SIG-M5 (cell line): ENCODE results near the gene SGK1.
A peak's percentile ranks its signal among the peaks of the same experiment; 100 is the strongest.
"Not testable (repeated sequence)": the region's sequence is repeated elsewhere in the genome, so short reads cannot be mapped to it uniquely, and the experiment has no call there.

Source experiments
- DNase-seq: peaks from one replicate; lab custom pipeline; 2025; lab: John Stamatoyannopoulos, UW

The SGK1 gene

DNA sequence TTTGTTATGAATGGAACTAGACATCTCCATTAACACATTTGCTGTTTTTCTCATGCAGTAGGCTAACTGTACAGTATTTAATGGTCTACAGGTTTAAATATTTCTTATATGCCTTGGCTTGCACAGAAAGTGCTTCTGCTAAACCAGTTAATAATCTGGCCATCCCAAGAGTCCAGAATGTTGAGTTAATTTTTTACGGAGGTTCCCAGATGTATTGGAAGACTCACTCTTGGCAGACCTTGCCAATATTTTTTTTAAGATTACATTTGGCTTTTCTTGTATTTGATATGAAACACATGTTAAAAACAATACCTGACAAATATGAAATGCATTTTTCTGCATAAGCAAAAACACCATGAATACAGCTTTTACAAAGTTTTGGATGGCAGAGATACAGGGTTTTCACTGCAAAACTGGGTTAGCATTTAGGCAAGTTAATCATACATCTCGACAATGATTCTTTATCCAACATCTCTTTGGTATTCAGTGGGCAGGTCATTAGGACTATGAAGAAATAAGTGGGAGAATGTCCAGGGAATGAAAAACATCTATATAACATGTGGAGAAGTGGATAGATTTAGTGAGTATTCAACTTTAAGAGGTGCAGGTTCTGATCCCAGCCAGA lies 94.0 kb downstream of the SGK1 start:
- no peak for DNase-seq

DNA sequence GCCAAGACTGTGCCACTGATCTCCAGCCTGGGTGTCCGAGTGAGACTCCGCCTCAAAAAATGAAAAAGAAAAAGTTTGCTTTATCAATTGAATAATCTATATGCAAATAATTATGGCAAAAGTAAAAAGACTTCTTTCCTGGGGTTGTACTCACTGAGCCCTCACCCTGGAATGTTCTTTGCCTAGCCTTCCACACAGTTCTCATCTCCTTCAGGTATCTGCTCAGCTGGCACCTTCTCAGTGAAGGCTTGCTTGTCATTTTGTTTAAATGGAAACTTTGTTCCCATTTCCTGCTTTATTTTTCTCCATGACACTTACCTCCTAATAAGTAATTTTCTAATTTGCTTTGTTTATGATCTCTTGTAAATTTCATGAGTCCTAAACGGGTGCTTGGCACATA lies 96.7 kb downstream of the SGK1 start:
- no peak for DNase-seq

DNA sequence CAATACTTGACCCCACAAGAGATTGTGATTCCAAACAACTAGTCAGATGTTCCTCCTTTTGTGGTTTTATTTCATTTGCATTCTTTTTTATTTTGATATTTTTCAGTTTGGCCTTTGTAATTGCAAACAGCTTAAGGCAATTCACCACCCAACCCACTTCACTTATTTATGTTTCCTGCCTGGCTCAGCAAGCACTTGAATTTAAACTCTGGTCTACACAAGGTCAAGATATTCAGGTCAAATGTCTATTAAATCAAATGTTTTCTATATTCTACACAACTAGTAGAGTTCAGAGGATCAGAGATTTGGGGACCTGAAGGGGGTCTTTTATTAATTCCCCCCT lies 100.1 kb downstream of the SGK1 start:
- DNase-seq: no peak

DNA sequence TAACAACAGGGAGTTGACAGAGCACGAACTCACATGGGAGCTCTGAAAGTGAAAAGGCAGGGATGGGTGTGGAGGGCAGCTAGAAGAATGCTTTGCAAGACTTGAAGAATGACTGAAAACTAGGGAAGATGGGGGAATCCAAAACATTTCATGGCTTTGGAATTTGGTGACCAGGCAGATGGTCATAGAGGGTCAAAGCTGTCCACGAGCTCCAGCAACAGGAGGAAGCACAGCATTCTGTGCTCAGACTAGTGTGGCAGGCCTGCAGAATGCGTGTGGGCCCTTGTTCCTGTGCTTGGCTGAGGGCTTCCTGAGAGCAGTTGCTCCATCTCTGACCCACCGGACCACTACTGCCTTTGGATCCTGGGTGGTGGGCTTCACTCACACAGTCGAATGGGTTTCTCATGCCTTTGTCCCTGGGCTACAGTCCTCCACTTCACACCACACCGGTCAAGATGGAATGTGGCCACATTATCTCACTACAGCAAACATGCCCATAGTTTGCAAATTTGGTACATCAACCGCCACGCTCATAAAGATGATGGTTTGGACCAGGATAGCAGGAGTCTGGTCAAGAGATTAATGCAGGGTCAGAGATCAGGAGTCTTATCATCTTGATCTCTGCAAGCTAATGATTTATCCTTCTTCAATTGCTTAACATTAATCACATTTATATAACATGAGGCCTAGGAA lies 100.7 kb downstream of the SGK1 start:
- DNase-seq: no peak

DNA sequence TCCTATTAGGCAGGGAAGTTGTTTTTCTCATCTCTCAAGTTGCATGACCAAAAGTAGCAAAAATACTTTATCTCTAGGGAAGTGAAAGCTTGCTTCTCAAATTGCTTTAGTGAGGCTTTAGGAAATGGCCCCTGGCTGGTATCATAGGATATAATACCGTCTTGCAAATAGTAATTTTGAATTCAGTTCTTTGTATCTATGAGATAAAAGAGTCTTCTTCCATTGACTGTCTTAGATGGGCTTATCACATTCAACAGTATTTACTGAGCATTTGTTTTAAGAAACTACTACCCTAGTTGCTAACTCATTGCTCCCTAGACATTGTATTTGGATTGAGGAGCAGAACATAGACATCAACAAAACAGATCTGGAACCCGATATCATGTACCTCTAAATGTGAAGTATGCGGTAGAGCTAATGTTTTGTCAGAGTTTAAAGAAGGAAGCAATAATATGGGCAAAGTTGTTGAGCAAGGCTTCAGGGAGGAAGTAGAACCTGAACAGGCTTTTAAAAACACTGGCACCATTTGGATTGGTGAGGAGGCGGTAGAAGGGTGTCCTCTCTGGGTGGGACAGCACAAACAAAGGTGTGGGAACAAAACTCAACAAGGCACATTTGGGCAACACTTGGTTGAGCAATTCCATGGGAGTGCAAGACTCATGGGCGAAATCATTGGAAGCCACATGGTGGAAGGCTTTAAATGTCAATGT lies 101.5 kb downstream of the SGK1 start:
- peak; percentile 14 for DNase-seq

DNA sequence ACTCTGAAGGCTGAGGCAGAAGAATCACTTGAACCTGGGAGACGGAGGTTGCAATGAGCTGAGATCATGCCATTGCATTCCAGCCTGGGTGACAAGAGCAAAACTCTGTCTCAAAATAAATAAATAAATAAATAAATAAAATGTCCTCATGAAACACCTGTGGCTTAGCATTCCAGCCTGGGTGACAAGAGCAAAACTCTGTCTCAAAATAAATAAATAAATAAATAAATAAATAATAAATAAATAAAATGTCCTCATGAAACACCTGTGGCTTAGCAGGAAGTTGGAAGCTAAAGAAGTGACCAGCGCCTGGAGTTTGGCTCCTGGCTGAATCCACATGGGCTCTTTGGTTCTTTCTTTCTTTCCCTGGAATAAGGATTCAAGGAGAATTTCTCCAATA lies 104.5 kb downstream of the SGK1 start:
- DNase-seq: not testable (repeated sequence)

DNA sequence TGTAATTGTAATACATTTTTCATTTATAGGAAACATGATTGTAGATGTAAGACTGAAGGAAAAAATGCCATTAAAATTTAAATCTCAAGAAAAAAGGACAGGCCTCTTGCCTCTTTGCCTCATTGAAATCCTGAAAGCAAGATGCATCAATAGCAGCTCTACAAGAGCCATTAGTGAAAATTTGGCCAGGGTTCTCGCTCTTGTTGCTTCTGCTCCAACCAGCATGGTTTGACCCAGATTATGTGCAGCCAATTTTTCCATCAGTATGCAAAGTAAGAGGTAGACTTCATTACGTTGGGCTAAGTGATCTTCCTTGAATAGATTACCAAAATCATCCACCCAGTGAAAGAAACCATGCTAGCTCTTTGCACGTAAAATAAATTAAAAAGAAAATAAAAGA lies 106.6 kb downstream of the SGK1 start:
- no peak for DNase-seq

DNA sequence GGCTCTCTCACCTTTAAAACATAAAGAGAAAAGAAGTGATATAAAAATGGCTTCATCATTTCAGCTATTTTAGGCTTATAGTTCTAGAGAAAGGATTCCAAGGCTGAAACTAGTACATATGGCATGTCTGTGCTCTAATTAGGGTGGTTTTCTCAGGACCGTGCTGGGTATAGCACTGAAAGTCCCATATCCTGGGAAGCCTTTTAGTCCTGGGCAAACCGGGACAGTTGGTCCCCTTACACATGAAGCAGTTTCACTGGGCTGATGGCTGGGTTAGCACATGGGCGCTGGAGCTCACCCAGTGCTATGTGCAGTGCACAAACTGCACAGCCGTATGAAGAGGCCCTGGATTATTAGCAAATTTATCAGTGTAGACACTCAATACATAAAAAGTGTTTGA lies 110.5 kb downstream of the SGK1 start:
- DNase-seq: no peak

DNA sequence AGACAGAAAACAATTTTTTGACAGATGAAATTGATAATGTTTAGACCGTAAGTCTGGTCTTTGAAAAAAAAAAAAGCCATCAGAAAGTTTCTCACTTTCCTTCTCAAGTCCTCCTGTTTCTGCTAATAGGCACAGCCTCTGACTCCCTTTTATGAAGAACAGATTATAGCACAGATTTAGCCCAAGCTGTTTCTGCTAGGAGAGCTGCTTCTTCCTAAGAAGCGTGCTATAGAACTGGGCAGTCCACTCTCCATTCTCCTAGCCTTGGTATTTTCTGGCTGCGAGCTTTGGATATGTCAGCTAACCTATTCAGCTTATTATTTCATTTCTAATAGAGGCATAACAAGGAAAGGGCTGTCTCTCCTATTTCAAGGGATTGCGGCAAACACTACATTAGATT lies 112.5 kb downstream of the SGK1 start:
- DNase-seq: no peak

DNA sequence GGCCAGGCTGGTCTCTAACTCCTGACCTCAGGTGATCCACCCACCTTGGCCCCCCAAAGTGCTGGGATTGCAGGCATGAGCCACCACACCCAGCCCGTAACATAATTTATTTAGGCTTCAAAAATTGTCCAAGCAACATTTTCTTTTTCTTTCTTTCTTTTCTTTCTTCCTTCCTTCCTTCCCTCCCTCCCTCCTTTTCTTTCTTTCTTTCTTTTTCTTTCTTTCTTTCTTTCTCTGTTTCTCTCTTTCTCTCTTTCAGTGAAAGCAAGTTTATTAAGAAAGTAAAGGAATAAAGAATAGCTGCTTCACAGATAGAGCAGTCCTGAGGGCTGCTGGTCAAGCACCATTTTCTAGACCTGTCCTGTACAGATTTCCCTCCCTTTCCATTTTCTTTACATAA lies 113.2 kb downstream of the SGK1 start:
- not testable (repeated sequence) for DNase-seq

DNA sequence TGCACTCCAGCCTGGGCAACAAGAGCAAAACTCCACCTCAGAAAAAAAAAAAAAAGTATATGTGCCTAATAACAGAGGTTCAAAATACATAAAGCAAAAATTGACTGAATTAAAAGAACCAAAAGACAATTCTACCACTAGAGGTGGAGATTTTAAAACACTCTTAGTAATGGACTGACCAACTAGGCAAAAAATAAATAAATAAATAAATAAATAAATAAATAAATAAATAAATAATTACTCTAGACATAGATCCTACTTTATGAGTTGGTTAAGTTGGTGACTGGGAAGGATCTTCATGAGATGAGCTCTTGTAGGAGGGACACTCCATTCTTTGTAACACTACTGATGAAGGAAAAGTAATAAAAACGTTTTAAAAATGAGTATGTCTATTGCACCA lies 113.9 kb downstream of the SGK1 start:
- DNase-seq: no peak

DNA sequence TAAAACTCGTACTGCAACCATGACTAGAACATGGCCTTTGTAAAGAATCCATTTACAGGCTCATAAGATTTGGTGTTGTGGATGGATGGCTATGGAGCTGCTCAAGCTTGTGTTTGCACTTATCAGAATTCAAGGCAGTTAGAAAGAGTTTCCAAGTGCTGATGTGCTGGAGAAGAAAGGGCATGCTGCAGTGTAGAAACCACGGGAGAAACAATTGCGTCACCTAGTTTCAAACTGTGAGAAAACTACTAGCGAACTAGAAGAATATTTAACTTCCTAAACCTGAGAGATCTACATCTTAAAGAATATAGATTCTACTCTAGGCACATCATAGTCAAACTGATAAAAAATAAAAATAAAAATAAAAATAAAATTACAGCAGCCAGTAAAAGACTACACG lies 116.2 kb downstream of the SGK1 start:
- no peak for DNase-seq

DNA sequence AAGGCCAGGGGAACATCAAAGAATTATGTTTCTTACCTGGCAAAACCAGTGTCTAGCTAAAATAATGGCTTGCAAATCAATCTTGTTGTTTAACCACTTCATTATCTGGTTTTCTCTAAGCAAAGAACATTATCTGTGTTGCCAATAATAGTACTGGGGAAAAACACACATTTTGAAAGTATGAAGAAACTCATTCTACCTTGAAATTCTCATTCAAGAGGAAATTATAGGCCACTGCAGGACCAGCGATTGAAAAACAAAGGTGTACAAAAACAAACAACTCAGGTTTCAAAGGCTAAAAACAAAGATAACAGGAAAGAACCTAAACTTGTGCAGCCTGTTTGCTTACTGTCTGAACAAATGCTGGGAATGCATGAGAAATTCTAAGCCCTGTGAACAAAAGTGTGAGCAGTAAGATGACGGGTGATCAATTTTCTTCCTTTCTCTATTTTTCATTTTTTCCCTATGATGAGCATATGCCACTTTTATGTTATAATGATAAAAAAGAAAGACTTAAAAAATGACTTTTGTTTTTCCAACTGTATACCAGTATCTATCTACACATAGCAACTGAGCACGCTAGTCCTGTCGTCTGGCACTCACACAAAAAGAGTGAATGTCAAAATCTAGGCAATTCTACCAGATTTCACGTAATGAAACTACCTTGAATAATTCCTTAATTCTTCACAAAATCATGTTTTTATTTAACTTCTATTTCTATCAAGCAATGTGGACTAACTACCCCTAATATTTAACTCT lies 117.9 kb downstream of the SGK1 start:
- DNase-seq: no peak

DNA sequence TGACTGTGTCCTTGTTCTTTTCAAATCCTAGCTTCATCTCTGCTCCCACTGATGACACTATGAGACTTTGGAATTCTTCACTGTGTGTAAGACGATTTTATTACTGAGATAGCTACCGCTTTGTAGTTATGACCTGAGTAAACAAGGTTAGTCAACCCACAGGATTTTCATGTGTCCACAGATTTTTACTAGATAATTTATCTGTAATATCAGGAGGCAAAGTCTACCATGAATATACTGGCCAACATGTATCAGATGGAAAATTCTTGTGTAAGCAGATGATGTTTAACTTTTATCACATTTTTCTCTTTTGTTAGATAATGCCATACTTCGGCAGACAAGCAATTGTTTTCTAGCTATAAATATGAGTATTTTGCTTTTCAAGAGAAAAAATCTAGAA lies 119.8 kb downstream of the SGK1 start:
- no peak for DNase-seq

DNA sequence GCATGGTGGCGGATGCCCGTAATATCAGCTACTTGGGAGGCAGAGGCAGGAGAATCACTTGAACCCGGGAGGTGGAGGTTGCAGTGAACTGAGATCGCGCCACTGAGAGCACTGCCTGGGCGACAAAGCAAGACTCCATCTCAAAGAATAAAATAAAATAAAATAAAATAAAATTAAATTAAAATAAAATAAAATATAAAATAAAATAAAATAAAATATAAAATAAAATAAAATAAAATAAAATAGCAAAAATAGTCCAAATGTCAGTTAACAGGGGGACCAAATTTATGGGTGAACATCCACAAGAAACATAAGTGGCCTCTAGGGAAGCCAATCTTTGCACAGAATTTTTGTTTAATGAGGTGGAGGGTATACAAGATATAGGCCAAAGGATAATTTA lies 120.2 kb downstream of the SGK1 start:
- not testable (repeated sequence) for DNase-seq

DNA sequence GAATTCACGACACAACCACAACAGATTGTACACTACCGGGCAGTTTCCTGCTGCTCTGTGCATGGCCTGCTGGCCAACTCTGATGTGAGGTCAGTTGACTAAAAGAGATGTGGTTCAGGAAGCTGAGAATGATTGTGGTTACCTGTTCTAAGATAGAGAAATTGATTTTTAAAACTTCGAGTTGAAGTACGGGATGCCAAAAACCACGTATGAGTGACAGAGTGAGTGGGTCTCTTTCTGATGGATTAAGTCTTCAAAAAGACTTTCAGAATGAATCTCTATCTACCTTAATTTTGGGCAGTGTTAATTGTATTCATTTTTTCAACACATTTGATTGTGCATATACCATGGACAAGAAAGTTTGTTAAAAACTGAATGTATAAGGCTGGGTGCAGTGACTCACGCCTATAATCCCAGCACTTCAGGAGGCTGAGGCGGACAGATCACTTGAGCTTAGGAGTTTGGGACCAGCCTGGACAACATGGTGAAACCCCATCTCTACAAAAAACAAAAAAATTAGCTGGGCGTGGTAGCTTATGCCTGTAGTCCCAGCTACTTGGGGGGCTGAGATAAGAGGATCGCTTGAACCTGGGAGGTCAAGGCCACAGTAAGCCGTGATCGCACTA lies 121.2 kb downstream of the SGK1 start:
- DNase-seq: no peak

DNA sequence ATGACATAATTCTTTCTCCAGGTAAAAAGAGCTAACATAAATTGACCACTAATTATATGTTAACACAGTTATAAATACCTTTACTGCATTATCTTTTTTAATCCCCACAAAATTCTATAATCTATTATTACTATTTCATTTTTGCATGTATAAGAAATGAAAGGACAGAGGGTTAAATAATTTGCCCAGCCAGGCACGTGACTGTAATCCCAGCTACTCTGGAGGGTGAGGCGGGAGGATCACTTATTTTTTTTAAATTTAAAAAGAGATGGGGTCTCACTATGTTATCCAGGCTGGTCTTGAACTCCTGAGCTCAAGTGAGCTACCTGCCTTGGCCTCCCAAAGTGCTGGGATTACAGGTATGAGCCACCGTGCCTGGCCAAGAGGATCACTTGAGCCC lies 121.9 kb downstream of the SGK1 start:
- DNase-seq: no peak

DNA sequence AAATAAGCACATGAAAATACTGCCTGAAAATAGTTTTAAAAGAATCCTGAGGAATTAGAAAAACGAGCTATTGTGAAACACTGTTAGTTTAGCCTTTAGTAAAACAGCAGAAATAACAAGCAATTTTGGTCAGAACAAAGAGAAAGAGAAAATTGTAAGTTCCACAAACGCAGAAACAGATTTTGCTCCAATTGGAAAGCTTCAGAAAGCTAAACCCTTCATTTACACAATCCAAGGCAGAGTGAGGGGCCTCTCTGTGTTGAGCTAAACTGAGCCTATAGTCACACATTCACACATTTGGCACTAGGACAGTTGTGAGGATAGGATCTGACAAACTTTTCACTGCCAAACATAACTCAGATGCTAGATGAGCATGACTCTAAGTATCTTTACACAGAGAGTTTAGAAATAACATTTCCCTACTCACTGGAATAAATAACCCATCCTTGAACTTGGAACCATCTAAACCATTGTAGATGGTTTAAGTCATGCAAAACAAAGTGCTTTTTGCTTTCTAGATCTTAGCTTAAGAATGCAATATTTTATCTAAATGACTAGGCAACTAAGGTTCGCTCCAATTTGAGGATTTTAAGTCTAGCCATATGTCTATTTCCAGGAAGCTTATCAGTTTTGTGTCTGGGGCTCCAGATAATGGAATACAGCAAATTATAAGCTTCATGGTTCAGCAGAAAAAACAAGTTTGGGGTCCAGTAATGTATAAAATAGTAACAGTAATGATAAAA lies 122.6 kb downstream of the SGK1 start:
- DNase-seq: no peak

DNA sequence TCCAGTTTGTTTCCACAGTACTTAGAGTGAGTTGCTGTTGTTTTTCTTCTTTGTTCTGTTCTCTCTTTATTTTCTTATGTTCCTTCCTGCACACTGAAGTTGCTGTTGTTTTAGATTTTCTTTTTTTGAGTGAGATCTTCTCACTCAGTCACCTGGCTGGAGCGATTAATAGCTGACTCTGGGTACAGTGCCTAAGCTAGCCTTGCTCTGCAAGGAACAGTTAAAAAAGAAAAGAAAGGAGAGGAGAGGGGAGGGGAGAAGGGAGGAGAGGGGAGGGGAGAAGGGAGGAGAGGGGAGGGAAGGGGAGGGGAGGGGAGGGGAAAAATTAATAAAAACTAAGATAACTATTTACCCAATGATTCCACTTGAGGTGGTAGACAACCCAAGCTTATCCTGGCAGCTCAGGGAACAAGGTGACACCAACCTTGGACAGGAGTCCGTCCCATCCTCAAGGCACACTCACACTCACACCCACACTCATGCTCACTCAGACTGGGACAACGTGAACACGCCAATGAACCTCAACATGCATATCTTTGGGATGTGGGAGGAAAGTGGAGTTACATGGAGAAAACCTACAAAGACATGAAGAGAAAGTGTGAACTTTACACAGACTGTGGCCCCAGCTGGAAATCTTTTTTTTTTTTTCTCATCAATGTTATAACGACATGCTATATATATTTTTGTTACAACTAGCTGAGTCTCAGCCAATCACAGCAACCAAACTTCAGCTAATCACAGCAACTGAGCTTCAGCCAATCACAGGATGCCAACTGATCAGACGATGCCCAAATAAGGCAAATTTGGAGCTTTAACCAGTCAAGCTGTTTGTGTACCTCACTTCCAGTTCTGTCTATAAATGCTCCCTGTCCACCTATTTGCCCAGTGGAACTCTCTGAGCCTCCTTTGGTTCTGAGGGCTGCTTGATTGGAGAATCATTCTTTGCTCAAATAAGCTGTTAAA lies 124.1 kb downstream of the SGK1 start:
- DNase-seq: no peak

DNA sequence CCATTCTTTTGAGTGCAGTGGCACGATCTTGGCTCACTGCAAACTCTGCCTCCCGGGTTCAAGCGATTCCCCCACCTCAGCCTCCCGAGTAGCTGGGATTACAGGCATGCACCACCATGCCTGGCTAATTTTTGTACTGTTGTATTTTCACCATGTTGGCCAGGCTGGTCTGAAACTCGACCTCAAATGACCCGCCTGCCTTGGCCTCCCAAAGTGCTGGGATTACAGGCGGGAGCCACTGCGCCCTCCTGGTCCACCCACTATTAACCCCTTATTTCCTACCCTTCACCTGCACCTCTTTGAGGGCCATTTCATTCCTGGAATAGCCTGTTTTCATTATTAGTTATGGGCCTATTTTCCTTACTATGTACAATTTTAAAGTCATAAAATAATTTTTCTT lies 125.3 kb downstream of the SGK1 start:
- not testable (repeated sequence) for DNase-seq
